ENCODE measurements around the gene EPS8L3. TPM values are rescaled to one million over a fixed set of nuclear protein-coding genes. Genes with fewer than 3 reads are reported as not detected.
"Not testable (repeated sequence)": the region's sequence is repeated elsewhere in the genome, so short reads cannot be mapped to it uniquely, and the experiment has no call there.

The EPS8L3 gene
- polyA plus RNA-seq, 1 donor (not counting 4 experiments of a cell fraction or from before 2014, with no cell fraction given) = not detected

- FAIRE-seq = no peak
- TF ChIP-seq EZH2 (IDR thresholded peaks at IDR 0.05; ENCODE audit: low read length) = no peak
- TF ChIP-seq CTCF (optimal IDR thresholded peaks at IDR 0.05 in 1 of 3, IDR thresholded peaks at IDR 0.05 in 1 of 3, conservative IDR thresholded peaks at IDR 0.05 in 1 of 3; ENCODE audit: extremely low read depth in 1 of 3, insufficient read depth in 2 of 3, low read length in 3 of 3) = no peak
- dilution Hi-C loops (cut with MboI; ENCODE audit: extremely low pct_ligation_motif_present, low sequenced_read_pairs) = no loop called here
Observed at GRCh38 chr1:109757936-109758786, 5.6 kb downstream of the EPS8L3 start.

GRCh38 chr1:109756848-109757521 lies 6.7 kb downstream of the EPS8L3 start:
- H3K9me3 ChIP-seq (ENCODE audit: control insufficient read depth, low read depth, low read length) = no peaks in the 10 kb centered on the region
- FAIRE-seq (no peak), DNase-seq (ENCODE audit: low read depth, low spot score) (no peak)
- H2AFZ ChIP-seq (ENCODE audit: control insufficient read depth, low read length) = no peak overlapping the region
- H3K4me3 ChIP-seq (ENCODE audit: control insufficient read depth in 2 of 3, extremely low read depth in 1 of 3, insufficient read depth in 2 of 3, low read depth in 1 of 3, low read length in 3 of 3) = no peak overlapping the region
- H3K79me2 ChIP-seq (ENCODE audit: control insufficient read depth, insufficient read depth, low read length) = no peaks in the 10 kb centered on the region
- H3K4me1 ChIP-seq (ENCODE audit: control insufficient read depth, extremely low read depth, insufficient read depth, low read length) = no peaks in the 10 kb centered on the region
- TF ChIP-seq CTCF (optimal IDR thresholded peaks at IDR 0.05 in 1 of 3, IDR thresholded peaks at IDR 0.05 in 1 of 3, conservative IDR thresholded peaks at IDR 0.05 in 1 of 3; ENCODE audit: extremely low read depth in 1 of 3, insufficient read depth in 2 of 3, low read length in 3 of 3) = no peak
- no peak for TF ChIP-seq EZH2 (IDR thresholded peaks at IDR 0.05; ENCODE audit: low read length)
- H3K9me1 ChIP-seq (ENCODE audit: control insufficient read depth, extremely low read depth, insufficient read depth, low read length) = no peaks in the 10 kb centered on the region
- no peaks in the 10 kb centered on the region for H3K36me3 ChIP-seq (ENCODE audit: control insufficient read depth in 2 of 2, extremely low read depth in 1 of 2, insufficient read depth in 2 of 2, low read length in 2 of 2)
- H3K27ac ChIP-seq (ENCODE audit: control insufficient read depth, insufficient read depth, low read length) = no peak overlapping the region
- dilution Hi-C loops (cut with MboI; ENCODE audit: extremely low pct_ligation_motif_present, low sequenced_read_pairs) = no loop called here
- no peak overlapping the region for H3K9ac ChIP-seq (ENCODE audit: control insufficient read depth, extremely low read depth, insufficient read depth, low read length)
- H3K4me2 ChIP-seq (ENCODE audit: control insufficient read depth, extremely low read depth, insufficient read depth, low read depth, low read length) = no peak overlapping the region
- H4K20me1 ChIP-seq (ENCODE audit: control insufficient read depth, extremely low read depth, insufficient read depth, low read length) = no peaks in the 10 kb centered on the region
- no peaks in the 10 kb centered on the region for H3K27me3 ChIP-seq (ENCODE audit: control insufficient read depth, extremely low read depth, insufficient read depth, low read length)

More at GRCh38 chr1:109757936-109758786, 5.6 kb downstream of the EPS8L3 start:
- Histone ChIP-seq H3K27me3 (ENCODE audit: control insufficient read depth, extremely low read depth, insufficient read depth, low read length) (no peaks in the 10 kb centered on the region), H3K9me3 (ENCODE audit: control insufficient read depth, low read depth, low read length) (no peaks in the 10 kb centered on the region), H3K36me3 (ENCODE audit: control insufficient read depth in 2 of 2, extremely low read depth in 1 of 2, insufficient read depth in 2 of 2, low read length in 2 of 2) (no peaks in the 10 kb centered on the region), H3K4me1 (ENCODE audit: control insufficient read depth, extremely low read depth, insufficient read depth, low read length) (no peaks in the 10 kb centered on the region), H2AFZ (ENCODE audit: control insufficient read depth, low read length) (no peak overlapping the region), H3K27ac (ENCODE audit: control insufficient read depth, insufficient read depth, low read length) (no peak overlapping the region), H4K20me1 (ENCODE audit: control insufficient read depth, extremely low read depth, insufficient read depth, low read length) (no peaks in the 10 kb centered on the region), H3K9ac (ENCODE audit: control insufficient read depth, extremely low read depth, insufficient read depth, low read length) (no peak overlapping the region), H3K4me3 (ENCODE audit: control insufficient read depth in 2 of 3, extremely low read depth in 1 of 3, insufficient read depth in 2 of 3, low read depth in 1 of 3, low read length in 3 of 3) (no peak overlapping the region), H3K79me2 (ENCODE audit: control insufficient read depth, insufficient read depth, low read length) (no peaks in the 10 kb centered on the region), H3K4me2 (ENCODE audit: control insufficient read depth, extremely low read depth, insufficient read depth, low read depth, low read length) (no peak overlapping the region), H3K9me1 (ENCODE audit: control insufficient read depth, extremely low read depth, insufficient read depth, low read length) (no peaks in the 10 kb centered on the region)
- no peak for DNase-seq (ENCODE audit: low read depth, low spot score)

DNA sequence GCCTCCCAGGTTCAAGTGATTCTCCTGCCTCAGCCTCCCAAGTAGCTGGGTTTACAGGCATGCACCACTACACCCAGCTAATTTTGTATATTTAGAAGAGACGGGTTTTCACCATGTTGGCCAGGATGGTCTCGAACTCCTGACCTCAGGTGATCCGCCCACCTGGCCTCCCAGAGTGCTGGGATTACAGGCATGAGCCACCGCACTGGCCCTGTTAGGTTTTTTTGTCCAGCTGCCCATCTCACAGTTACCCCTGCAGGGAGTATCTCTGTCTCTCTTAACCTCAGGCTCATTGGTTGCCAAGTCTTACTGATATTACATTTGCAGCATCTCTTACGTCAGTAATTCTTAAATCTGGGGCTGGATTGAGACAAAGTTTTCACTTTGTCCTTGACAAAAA lies 7.4 kb downstream of the EPS8L3 start:
- DNase-seq (ENCODE audit: low read depth, low spot score); FAIRE-seq; H3K9me3 ChIP-seq (ENCODE audit: control insufficient read depth, low read depth, low read length): not testable (repeated sequence)

More for the DNA sequence above, 7.4 kb downstream of the EPS8L3 start:
- H3K36me3 ChIP-seq (ENCODE audit: control insufficient read depth in 2 of 2, extremely low read depth in 1 of 2, insufficient read depth in 2 of 2, low read length in 2 of 2); H3K9me1 ChIP-seq (ENCODE audit: control insufficient read depth, extremely low read depth, insufficient read depth, low read length); H2AFZ ChIP-seq (ENCODE audit: control insufficient read depth, low read length); H3K4me1 ChIP-seq (ENCODE audit: control insufficient read depth, extremely low read depth, insufficient read depth, low read length); H3K9ac ChIP-seq (ENCODE audit: control insufficient read depth, extremely low read depth, insufficient read depth, low read length); H3K4me2 ChIP-seq (ENCODE audit: control insufficient read depth, extremely low read depth, insufficient read depth, low read depth, low read length); dilution Hi-C loops (cut with MboI; ENCODE audit: extremely low pct_ligation_motif_present, low sequenced_read_pairs); H3K27ac ChIP-seq (ENCODE audit: control insufficient read depth, insufficient read depth, low read length); H3K4me3 ChIP-seq (ENCODE audit: control insufficient read depth in 2 of 3, extremely low read depth in 1 of 3, insufficient read depth in 2 of 3, low read depth in 1 of 3, low read length in 3 of 3); H3K79me2 ChIP-seq (ENCODE audit: control insufficient read depth, insufficient read depth, low read length); H3K27me3 ChIP-seq (ENCODE audit: control insufficient read depth, extremely low read depth, insufficient read depth, low read length); H4K20me1 ChIP-seq (ENCODE audit: control insufficient read depth, extremely low read depth, insufficient read depth, low read length): not testable (repeated sequence)

All from keratinocyte (primary cell).